HCT116 (cell line): Measurements from ENCODE around the gene ATXN1.

ENCODE experiments used
- ATF3 ChIP-seq: IDR thresholded peaks from 2 replicates; pipeline ENCODE4 v1.6.1; 2012
- CTCF ChIP-seq, 3 experiments: fragments of 200-600 bp in 1 of 3; sonication (generic) in 1 of 3; IDR thresholded peaks in 2 of 3; conservative IDR thresholded peaks in 1 of 3; 2 replicates each; pipeline ENCODE4 v1.5.1; 2012 to 2017; ENCODE audit warnings: low read depth in 2 of 3, low read length in 2 of 3, antibody characterized with exemption in 1 of 3, borderline replicate concordance in 1 of 3, control low read depth in 1 of 3, mild to moderate bottlenecking in 1 of 3, mixed read lengths in 1 of 3, mixed run types in 1 of 3, moderate library complexity in 1 of 3; ENCODE audit not compliant: insufficient read depth in 1 of 3
- ELF1 ChIP-seq: IDR thresholded peaks from 2 replicates; pipeline ENCODE4 v1.6.1; 2012; ENCODE audit warnings: low read depth, borderline replicate concordance
- EZH2 ChIP-seq: fragments of 200-600 bp; sonication (generic); IDR thresholded peaks from 2 replicates; pipeline ENCODE4 v1.6.1; 2017; ENCODE audit warnings: antibody characterized with exemption, mixed run types
- MAX ChIP-seq: IDR thresholded peaks from 2 replicates; pipeline ENCODE4 v1.6.1; 2012
- POLR2A ChIP-seq: IDR thresholded peaks from 2 replicates; pipeline ENCODE4 v1.7.0; 2011; ENCODE audit warnings: borderline replicate concordance; ENCODE audit not compliant: insufficient read depth, insufficient read length; ENCODE audit errors: extremely low read depth
- RAD21 ChIP-seq: IDR thresholded peaks from 2 replicates; pipeline ENCODE4 v1.6.1; 2012; ENCODE audit warnings: low read depth, mild to moderate bottlenecking
- REST ChIP-seq: IDR thresholded peaks from 2 replicates; pipeline ENCODE4 v1.6.1; 2012; ENCODE audit warnings: low read depth
- SIN3A ChIP-seq: IDR thresholded peaks from 2 replicates; pipeline ENCODE4 v1.6.1; 2012; ENCODE audit warnings: low read depth
- SP1 ChIP-seq: IDR thresholded peaks from 2 replicates; pipeline ENCODE4 v1.6.1; 2012; ENCODE audit warnings: low read depth
- TCF7L2 ChIP-seq: IDR thresholded peaks from 2 replicates; pipeline ENCODE4 v1.7.0; 2011; ENCODE audit warnings: borderline replicate concordance, inconsistent platforms; ENCODE audit not compliant: insufficient read depth, insufficient read length; ENCODE audit errors: extremely low read depth
- ZNF274 ChIP-seq: fragments of 200-500 bp; sonication (Bioruptor generic); IDR thresholded peaks from 2 replicates; pipeline ENCODE4 v1.6.1; 2014; ENCODE audit warnings: mild to moderate bottlenecking, low read depth, low read length, inconsistent platforms

- TF ChIP-seq TCF7L2, result no peak
- TF ChIP-seq CTCF (IDR thresholded peaks at IDR 0.05 in 2 of 3, conservative IDR thresholded peaks at IDR 0.05 in 1 of 3; ENCODE audit: borderline replicate concordance in 1 of 3, insufficient read depth in 1 of 3, low read depth in 2 of 3, low read length in 2 of 3), result no peak
- no peak for TF ChIP-seq MAX
- TF ChIP-seq SIN3A, result no peak
- no peak for TF ChIP-seq EZH2
- TF ChIP-seq RAD21, result no peak
- TF ChIP-seq REST, result no peak
- no peak for TF ChIP-seq ATF3
- no peak for TF ChIP-seq ELF1
- TF ChIP-seq SP1, result no peak
- no peak for TF ChIP-seq ZNF274
- no peak for TF ChIP-seq POLR2A
Measured at GRCh38 chr6:16267428-16268263, 493.6 kb downstream of the ATXN1 start.
